Right lobe of liver (tissue), 4 donors: ENCODE data around the gene CACNA1E.

Source experiments
- CTCF ChIP-seq, 4 donors: fragments of 200-600 bp in 3 of 4; fragments of 450-650 bp in 1 of 4; IDR thresholded peaks; one replicate each; pipeline versions ENCODE4 v1.5.1 to v1.8.0; 2016 to 2022; ENCODE audit warnings: antibody characterized with exemption in 4 of 4, mild to moderate bottlenecking in 2 of 4
- POLR2A ChIP-seq: fragments of 450-650 bp; IDR thresholded peaks from one replicate; pipeline ENCODE4 v1.6.1; 2017; ENCODE audit warnings: antibody characterized with exemption, mild to moderate bottlenecking
- donor health status: DM: no; HTN: no; CAD: no.
- donor health status: DM: no; HTN: no; CAD: no.
- donor health status: DM: no; HTN: yes; CAD: no.

- TF ChIP-seq CTCF (IDR thresholded peaks at IDR 0.05) (no peak), POLR2A (no peak)
Observed at GRCh38 chr1:181485287-181486097, 2.2 kb downstream of the CACNA1E start.
